Inflammatory macrophage treated with lipopolysaccharide for 1 hour (primary cell): ENCODE results near the gene IL1RL1.
A peak's percentile ranks its signal among the peaks of the same experiment; 100 is the strongest.
"Not testable (repeated sequence)": the region's sequence is repeated elsewhere in the genome, so short reads cannot be mapped to it uniquely, and the experiment has no call there.

ENCODE experiments used
- DNase-seq, 2 donors: peaks; one replicate each; pipeline ENCODE4 v3.0.0-alpha.2; 2020 to 2022

Gene IL1RL1

DNA sequence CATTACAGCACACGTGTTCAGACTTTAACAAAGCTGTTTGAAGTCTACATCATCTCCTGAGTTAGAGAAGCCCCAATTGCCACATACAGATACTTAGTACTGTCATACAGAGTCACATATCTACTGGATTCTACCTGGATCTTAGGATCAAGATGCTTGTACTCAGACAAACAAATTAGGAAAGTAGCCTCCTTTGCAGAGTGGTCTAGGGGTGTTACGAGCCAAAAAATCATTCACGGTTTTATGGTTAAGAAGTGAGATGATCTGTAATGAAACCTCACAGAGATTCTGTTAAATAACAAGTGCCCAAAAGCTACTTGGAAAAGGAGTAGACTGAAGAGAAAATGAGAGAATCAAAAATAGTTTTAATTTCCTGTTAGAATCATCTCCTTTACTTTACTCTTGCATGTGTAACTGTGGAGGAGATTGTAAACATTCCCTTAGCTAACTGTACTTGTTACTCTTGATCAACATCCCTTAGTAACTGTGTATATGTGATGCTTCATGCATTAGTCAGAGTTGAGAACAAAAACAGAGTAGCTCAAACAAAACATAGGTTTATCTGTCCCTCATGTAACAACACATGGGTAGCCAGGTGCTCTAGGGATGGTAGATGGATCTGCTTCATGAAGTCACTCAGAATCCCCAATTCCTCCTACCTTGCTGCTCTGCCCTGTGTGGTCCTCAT lies 16.4 kb upstream of the IL1RL1 start:
- DNase-seq: no peak

- peak in 1 of 2 donors; percentile 31 for DNase-seq
Observed at GRCh38 chr2:102295566-102295965, 15.8 kb upstream of the IL1RL1 start.

DNA sequence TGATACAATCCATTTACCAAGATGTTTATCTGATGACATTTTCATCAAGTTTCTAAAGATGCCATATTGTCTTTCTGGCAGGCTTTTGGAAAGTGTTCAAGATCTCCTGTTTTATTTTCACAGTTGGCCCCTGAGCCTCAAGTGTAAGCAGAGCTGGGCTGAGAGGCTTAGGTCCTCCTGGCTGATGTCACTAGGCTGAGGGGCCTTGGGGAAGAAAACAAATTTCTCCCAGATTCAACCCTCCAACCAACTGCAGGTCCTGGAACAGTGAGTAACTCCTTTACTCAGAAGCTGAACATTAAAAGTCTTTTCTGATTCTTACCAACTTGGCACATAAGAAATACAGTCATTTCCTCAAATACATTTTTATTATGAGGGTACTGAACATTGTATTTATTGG lies 14.9 kb upstream of the IL1RL1 start:
- no peak for DNase-seq

GRCh38 chr2:102297891-102298290 lies 13.5 kb upstream of the IL1RL1 start:
- no peak for DNase-seq

DNA sequence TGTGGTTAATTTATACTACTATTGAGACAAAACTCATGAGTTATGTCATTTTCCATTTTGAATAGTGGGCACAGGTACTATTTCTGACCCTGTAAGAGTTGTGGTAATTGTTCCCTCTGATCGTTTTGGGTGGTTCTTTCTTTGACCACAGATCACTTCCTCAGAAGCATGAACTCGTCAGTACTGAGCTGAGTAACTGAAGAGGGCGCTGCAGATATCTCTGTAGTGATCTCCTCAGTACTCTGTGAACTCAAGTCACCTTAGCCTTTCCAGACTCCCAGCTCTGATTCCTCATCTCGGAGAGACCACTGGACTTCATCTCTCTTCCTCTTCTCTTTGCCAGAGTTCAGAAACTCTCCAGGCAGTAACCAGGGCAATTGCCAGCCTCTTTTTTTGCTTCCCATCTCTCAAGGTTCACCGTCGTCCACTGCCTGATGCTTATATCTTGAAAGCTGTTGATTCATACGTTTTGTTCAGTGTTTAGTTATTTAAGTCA lies 9.4 kb upstream of the IL1RL1 start:
- peak; percentile 53 to 66 for DNase-seq

GRCh38 chr2:102302458-102302857 lies 8.9 kb upstream of the IL1RL1 start:
- DNase-seq: no peak

- DNase-seq: no peak
Observed at GRCh38 chr2:102303589-102303988, 7.8 kb upstream of the IL1RL1 start.

GRCh38 chr2:102304268-102304667 lies 7.1 kb upstream of the IL1RL1 start:
- no peak for DNase-seq

DNA sequence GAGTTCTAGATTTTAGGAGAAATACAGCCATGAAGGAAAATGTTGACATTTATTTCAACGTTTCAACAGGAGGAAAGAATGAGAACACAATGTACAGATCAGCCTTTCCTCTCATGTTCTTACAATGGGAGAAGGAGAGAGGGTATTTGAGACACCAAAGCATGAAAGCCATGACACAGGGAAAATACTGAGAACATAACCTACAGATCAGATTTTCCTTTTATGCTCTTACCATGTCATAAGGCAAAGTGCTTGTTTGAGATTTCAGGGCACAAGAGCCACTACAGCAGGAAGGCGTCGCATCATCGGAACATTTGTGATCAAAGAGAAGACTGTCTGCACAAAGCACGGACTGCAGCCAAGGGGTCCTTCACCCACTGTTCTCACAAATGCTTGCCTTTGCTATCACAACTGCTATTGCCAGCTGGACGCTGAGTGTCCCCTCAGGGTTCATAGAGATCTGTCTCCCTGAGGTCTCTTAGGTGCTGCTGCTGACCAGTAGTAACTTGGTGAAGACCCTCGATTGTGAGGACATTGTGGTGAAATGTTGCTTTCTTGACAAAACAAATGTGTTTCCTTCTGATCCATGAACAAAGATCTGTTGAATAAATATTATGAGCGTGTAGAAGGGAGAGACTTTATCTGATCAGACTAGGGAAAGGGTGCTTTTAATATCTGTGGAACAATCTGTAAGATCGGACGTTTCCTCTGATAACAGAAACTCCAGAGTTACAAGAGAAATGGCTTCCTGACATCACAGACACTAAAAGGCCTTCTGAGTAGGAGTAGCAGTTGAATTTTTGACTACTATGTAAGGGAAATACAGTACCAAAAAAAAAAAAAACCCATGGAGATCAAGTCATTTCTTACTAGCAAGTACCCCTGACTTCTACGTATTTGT lies 6.4 kb upstream of the IL1RL1 start:
- DNase-seq: peak in 1 of 2 donors; percentile 45

GRCh38 chr2:102306125-102306524 lies 5.2 kb upstream of the IL1RL1 start:
- DNase-seq: no peak

GRCh38 chr2:102313025-102313424 lies 1.7 kb downstream of the IL1RL1 start:
- DNase-seq: peak in 1 of 2 donors; percentile 52

GRCh38 chr2:102313471-102313870 lies 2.1 kb downstream of the IL1RL1 start:
- peak in 1 of 2 donors; percentile 60 for DNase-seq

GRCh38 chr2:102313950-102314349 lies 2.6 kb downstream of the IL1RL1 start:
- no peak for DNase-seq

GRCh38 chr2:102315921-102316320 lies 4.6 kb downstream of the IL1RL1 start:
- DNase-seq: no peak

DNA sequence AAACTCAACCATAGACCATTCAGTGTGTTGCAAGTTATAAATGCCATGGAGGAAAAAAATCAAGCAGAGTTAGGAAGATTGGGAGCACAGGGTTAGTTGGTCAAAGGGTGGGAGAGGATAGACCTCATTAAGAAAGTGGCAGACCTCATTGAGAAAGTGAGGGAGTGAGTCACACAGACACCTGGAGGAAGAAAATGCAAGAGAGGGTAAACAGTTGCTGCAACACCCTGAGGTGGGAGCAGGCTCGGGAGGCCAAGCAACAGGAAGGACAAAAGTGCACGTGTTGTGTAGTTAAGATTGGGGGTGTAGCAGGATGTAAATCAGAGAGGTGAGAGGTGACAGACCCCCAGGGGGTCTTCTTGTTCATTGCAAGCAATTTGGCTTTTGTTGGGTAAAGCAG lies 6.4 kb downstream of the IL1RL1 start:
- no peak for DNase-seq

- DNase-seq: no peak
Observed at GRCh38 chr2:102318437-102318836, 7.1 kb downstream of the IL1RL1 start.

DNA sequence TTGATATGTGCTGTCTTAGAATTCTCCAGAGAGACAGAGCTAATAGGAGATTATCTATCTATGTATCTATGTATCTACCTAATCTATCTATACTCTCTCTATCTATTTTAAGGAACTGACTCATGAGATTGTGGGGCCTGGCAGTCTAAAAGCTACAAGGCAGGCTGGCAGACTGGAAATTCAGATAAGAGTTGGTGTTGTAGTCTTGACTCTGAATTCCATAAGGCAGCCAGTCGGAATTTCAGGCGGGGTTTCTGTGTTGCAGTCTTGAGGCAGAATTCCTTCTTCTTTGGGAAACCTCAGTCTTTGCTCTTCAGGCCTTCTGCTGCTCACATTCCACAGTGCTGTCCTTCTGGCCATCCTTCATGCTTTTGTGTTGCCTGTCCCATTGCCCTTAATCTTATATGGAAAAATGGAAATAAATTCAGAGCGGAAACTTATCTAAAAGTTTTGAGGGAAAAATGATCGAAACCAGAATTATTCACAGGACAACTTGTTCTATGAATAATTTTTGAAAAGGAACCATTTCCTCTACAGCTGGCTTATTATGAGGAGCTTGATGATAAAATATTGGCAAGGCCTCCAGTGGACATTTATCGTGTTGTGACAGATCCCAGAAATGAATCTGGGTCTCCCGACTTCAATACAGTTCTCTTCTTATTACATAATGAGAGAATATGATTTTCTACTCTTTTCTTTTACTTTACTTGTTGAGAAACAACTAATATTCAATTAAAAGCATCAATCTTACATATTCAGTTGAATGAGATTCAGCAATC lies 10.8 kb downstream of the IL1RL1 start:
- DNase-seq: no peak

- not testable (repeated sequence) for DNase-seq
Observed at GRCh38 chr2:102324914-102325313, 13.6 kb downstream of the IL1RL1 start.

- no peak for DNase-seq
Observed at GRCh38 chr2:102331311-102331980, 20.1 kb downstream of the IL1RL1 start.

- DNase-seq: no peak
Observed at GRCh38 chr2:102334486-102334885, 23.1 kb downstream of the IL1RL1 start.

DNA sequence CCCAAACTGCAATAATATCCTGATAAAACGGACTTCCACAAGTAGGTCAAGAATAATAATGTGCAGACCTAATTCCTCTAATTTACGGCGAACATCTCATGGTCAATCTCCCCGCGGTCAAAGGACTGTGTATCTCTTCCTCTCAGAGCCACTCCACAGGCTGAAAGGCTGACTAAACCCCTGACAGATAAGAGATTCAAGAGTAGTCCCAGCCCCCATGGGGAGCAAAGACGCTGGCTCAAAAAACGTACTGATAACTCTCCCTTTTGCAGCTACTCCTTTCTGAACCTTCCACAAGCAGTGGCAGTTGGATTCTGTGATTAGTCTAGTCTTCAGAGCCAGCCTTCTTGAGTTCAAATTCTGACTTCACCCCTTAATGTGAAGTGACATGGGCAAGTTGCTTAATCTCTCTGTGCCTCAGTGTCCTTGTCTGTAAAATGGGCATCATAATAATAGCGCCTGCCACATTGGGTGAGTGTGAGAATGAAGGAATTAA lies 24.6 kb downstream of the IL1RL1 start:
- no peak for DNase-seq

DNA sequence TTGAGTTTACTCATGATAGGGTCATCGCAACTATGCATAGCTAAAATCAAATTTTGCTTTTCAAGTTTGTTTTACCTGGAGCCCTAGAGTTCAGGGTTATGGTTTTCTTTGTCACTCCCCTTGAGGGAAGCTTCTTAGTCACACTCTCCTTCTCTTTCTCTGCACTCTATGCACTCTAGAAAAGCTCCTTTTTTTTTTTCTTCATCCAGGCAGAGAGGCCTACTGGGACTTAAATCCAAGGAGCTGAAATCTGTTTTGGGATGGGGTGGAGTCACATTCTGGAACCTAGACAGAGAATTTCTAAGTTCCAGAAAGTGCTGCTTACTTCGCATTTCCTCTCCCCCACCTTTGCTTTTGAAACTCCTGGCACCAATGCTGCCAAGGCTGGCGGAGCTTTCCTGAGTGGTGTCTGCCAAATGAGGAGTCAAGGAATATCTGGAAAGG lies 25.2 kb downstream of the IL1RL1 start:
- no peak for DNase-seq
